Measurements from ENCODE around the gene LAPTM5. TPM values are rescaled to one million over a fixed set of nuclear protein-coding genes. Genes with fewer than 3 reads are reported as not detected.

The LAPTM5 gene
- total and polyA plus RNA-seq, 10 of the 15 experiments (the other 5 are each of a cell fraction or from before 2014, with no cell fraction given), result 24.1 to 1,034 (median 687) TPM

DNA sequence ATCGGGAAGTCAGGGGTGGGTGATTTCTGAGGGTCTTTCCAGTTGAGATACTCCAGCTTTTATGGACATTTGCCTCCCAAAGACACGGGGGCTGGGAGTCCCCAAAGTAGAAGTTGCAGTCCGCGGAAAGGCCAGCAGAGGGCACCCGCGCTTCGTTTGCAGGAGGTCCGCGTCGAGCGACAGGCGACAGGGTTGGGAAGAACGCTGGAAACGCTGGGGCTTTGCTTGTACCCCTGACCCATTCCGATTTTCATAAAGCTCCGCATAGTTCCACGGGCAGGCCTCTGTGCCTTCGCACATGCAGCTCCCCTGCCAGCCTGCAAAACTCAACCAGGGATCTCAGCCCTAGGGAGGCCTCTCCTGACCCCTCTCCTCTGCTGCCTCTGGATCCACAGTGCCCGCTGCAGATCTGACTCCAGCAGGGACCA is 44.2 kb upstream of the LAPTM5 start (continued):
- TF ChIP-seq ETV6 (conservative IDR thresholded peaks at IDR 0.05 in 1 of 2, IDR thresholded peaks at IDR 0.05 in 1 of 2; ENCODE audit: borderline replicate concordance in 1 of 2, low read depth in 1 of 2), result no peak

DNA sequence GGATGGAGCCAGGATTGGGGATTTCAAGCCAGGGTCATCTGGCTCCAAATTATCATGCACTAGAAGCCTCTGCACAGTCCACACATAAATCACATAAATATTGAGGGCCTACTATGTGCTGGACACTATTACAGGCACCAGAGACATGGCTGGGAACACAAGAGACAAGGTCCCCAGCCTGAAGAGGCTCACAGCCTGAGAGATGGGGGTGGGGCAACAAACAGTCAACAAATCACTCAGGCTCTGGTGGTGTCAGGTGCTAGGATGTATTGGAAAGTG is 41.6 kb upstream of the LAPTM5 start:
- Histone ChIP-seq H3K36me3 (ENCODE audit: control insufficient read depth in 2 of 2, insufficient read depth in 2 of 2, low read length in 1 of 2) (no peaks in the 10 kb centered on the region), H3K79me2 (ENCODE audit: control insufficient read depth, insufficient read depth, low read length) (no peaks in the 10 kb centered on the region), H3K4me2 (ENCODE audit: control insufficient read depth, insufficient read depth) (no peak overlapping the region), H3K9ac (ENCODE audit: control insufficient read depth, insufficient read depth, low read length) (no peak overlapping the region), H3K9me3 (replicated peaks; ENCODE audit: control insufficient read depth, insufficient read depth, low read length) (no peaks in the 10 kb centered on the region), H3K27ac (ENCODE audit: control insufficient read depth, insufficient read depth) (no peak overlapping the region), H2AFZ (ENCODE audit: control insufficient read depth, low read depth, low read length) (no peak overlapping the region), H3K27me3 (replicated peaks in 1 of 2; ENCODE audit: control insufficient read depth in 2 of 2, insufficient read depth in 2 of 2, low read length in 1 of 2) (no peaks in the 10 kb centered on the region; a peak in 3 of 4 replicates), H4K20me1 (ENCODE audit: control insufficient read depth, insufficient read depth) (no peaks in the 10 kb centered on the region), H3K4me1 (ENCODE audit: control insufficient read depth, insufficient read depth, low read length) (no peaks in the 10 kb centered on the region), H3K4me3 (no peak overlapping the region)
- CTCF ChIA-PET, result interaction anchor here (2.2 to 12.3 kb wide), 3 partner anchors 17 to 114 kb away, joined by 12 to 303 read pairs (median 78); no protein-coding TSS in a partner anchor
- no TSS peak for BruUV-seq (replicated peaks)
- no peak for TF ChIP-seq NRF1 (conservative IDR thresholded peaks at IDR 0.05; ENCODE audit: low read depth, low read length)
- no peak for TF ChIP-seq CHD2 (IDR thresholded peaks at IDR 0.05; ENCODE audit: borderline replicate concordance, low read depth, low read length)
- no peak for TF ChIP-seq SUZ12 (IDR thresholded peaks at IDR 0.05; ENCODE audit: unreplicated experiment)
- TF ChIP-seq NR2C2 (IDR thresholded peaks at IDR 0.05; ENCODE audit: borderline replicate concordance, control insufficient read depth, insufficient read length, low read depth), result no peak
- no peak for TF ChIP-seq RCOR1 (conservative IDR thresholded peaks at IDR 0.05; ENCODE audit: low read depth, low read length)
- TF ChIP-seq SMAD5 (IDR thresholded peaks at IDR 0.05; ENCODE audit: low read depth), result no peak
- no peak for TF ChIP-seq SMAD1 (IDR thresholded peaks at IDR 0.05; ENCODE audit: low read depth, partially characterized antibody)
- no peak for TF ChIP-seq ATF7 (IDR thresholded peaks at IDR 0.05; ENCODE audit: low read depth)
- TF ChIP-seq FOXM1 (IDR thresholded peaks at IDR 0.05; ENCODE audit: low read depth, low read length), result no peak
- TF ChIP-seq, protein P1, sequence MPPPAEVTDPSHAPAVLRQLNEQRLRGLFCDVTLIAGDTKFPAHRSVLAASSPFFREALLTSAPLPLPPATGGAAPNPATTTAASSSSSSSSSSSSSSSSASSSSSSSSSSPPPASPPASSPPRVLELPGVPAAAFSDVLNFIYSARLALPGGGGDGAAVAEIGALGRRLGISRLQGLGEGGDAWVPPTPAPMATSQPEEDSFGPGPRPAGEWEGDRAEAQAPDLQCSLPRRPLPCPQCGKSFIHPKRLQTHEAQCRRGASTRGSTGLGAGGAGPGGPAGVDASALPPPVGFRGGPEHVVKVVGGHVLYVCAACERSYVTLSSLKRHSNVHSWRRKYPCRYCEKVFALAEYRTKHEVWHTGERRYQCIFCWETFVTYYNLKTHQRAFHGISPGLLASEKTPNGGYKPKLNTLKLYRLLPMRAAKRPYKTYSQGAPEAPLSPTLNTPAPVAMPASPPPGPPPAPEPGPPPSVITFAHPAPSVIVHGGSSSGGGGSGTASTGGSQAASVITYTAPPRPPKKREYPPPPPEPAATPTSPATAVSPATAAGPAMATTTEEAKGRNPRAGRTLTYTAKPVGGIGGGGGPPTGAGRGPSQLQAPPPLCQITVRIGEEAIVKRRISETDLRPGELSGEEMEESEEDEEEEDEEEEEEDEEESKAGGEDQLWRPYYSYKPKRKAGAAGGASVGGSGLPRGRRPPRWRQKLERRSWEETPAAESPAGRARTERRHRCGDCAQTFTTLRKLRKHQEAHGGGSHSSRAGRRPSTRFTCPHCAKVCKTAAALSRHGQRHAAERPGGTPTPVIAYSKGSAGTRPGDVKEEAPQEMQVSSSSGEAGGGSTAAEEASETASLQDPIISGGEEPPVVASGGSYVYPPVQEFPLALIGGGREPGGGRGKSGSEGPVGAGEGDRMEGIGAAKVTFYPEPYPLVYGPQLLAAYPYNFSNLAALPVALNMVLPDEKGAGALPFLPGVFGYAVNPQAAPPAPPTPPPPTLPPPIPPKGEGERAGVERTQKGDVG (CRISPR knock-in tag; IDR thresholded peaks at IDR 0.05), result no peak
- FAIRE-seq, result no peak
- RAD21 ChIA-PET (ENCODE audit: unreplicated experiment), result interaction anchor here (0.7 to 9.1 kb wide), 2 partner anchors 113 to 299 kb away, joined by 4 to 154 read pairs; no protein-coding TSS in a partner anchor
- intact Hi-C loops (cut with micrococcal nuclease; ENCODE audit: unreplicated experiment) (no loop called here), in situ Hi-C loops (cut with MboI) (no loop called here)
- SMC1A ChIA-PET (ENCODE audit: uncharacterized antibody, unreplicated experiment), result interaction anchor here (1.3 to 4.8 kb wide), 2 partner anchors 19 to 121 kb away, joined by 3 to 18 read pairs; no protein-coding TSS in a partner anchor
- no peak for DNase-seq (ENCODE audit: low read depth, low spot score)
- no peak for ATAC-seq
- POLR2A ChIA-PET, result no interaction called here

Measured in GM12878 (cell line).